PC-9 (cell line): ENCODE measurements around the gene CYBA. TPM values are rescaled to one million over a fixed set of nuclear protein-coding genes. Genes with fewer than 3 reads are reported as not detected.

Experiments
- Bru-seq: library from RNA; stranded (reverse); fragments of 400-500 nt; gene quantifications from one replicate; lab custom pipeline; 2021; lab: Mats Ljungman, UMichigan
- BruChase-seq, 2 experiments: library from RNA; stranded (reverse); fragments of 400-500 nt; gene quantifications; one replicate each; lab custom pipeline; 2021; lab: Mats Ljungman, UMichigan
- BruUV-seq: library from RNA; stranded (reverse); fragments of 400-500 nt; replicated peaks from 2 replicates; lab custom pipeline; 2021; lab: Mats Ljungman, UMichigan
- CTCF ChIA-PET: fragments of 300-600 bp; sonication (Branson Sonifier 250); formaldehyde crosslinking; loops from one replicate; lab custom pipeline; 2022; ENCODE audit warnings: antibody characterized with exemption; lab: Charles Lee
- POLR2A ChIA-PET: fragments of 300-600 bp; sonication (Branson Sonifier 250); formaldehyde crosslinking; loops from one replicate; lab custom pipeline; 2022; ENCODE audit warnings: antibody characterized with exemption; ENCODE audit not compliant: unreplicated experiment; lab: Charles Lee
- DNase-seq, 2 experiments: peaks; one replicate each; pipeline versions ENCODE4 v3.0.0 to v3.0.0-alpha.2; 2015 to 2022; ENCODE audit warnings: mixed read lengths in 1 of 2
- H2AFZ ChIP-seq: fragments of 200-600 bp; sonication (generic); 2 replicates; pipeline ENCODE4 v1.8.1; 2017; ENCODE audit warnings: antibody characterized with exemption
- H3F3A ChIP-seq: fragments of 200-600 bp; sonication (generic); 2 replicates; pipeline ENCODE4 v1.8.1; 2017; ENCODE audit warnings: antibody characterized with exemption, mild to moderate bottlenecking, low read depth; ENCODE audit not compliant: insufficient read depth
- H3K27ac ChIP-seq: fragments of 200-600 bp; sonication (generic); 2 replicates; pipeline ENCODE4 v1.6.1; 2016; ENCODE audit warnings: mixed run types
- H3K27me3 ChIP-seq: fragments of 200-600 bp; sonication (generic); 2 replicates; pipeline ENCODE4 v1.6.1; 2016; ENCODE audit warnings: low read depth, mixed run types; ENCODE audit not compliant: insufficient read depth
- H3K36me3 ChIP-seq: fragments of 200-600 bp; sonication (generic); 2 replicates; pipeline ENCODE4 v1.6.1; 2016; ENCODE audit warnings: low read depth, mixed run types
- H3K4me1 ChIP-seq: fragments of 200-600 bp; sonication (generic); replicated peaks from 2 replicates; pipeline ENCODE4 v1.6.1; 2016; ENCODE audit warnings: mixed run types; ENCODE audit not compliant: insufficient read depth
- H3K4me2 ChIP-seq: fragments of 200-600 bp; sonication (generic); 2 replicates; pipeline ENCODE4 v1.6.1; 2017; ENCODE audit warnings: mixed run types
- H3K4me3 ChIP-seq: fragments of 200-600 bp; sonication (generic); 2 replicates; pipeline ENCODE4 v1.6.1; 2016; ENCODE audit warnings: mixed run types
- H3K79me2 ChIP-seq: fragments of 200-600 bp; sonication (generic); 2 replicates; pipeline ENCODE4 v1.6.1; 2017; ENCODE audit warnings: low read depth, mixed run types
- H3K9me2 ChIP-seq: fragments of 200-600 bp; sonication (generic); 2 replicates; pipeline ENCODE4 v1.8.1; 2017; ENCODE audit warnings: mild to moderate bottlenecking; ENCODE audit not compliant: insufficient read depth
- H3K9me3 ChIP-seq: fragments of 200-600 bp; sonication (generic); 2 replicates; pipeline ENCODE4 v1.8.1; 2016; ENCODE audit warnings: low read depth; ENCODE audit not compliant: insufficient read depth
- H4K20me1 ChIP-seq: fragments of 200-600 bp; sonication (generic); 2 replicates; pipeline ENCODE4 v1.8.1; 2017; ENCODE audit not compliant: insufficient read depth
- CTCF ChIP-seq: fragments of 200-600 bp; sonication (generic); conservative IDR thresholded peaks from 2 replicates; pipeline ENCODE4 v1.6.1; 2017; ENCODE audit warnings: mixed run types, antibody characterized with exemption, mild to moderate bottlenecking, moderate library complexity
- EZH2 ChIP-seq: fragments of 200-600 bp; sonication (generic); IDR thresholded peaks from 2 replicates; pipeline ENCODE4 v1.8.0; 2017; ENCODE audit warnings: antibody characterized with exemption, low read depth
- intact Hi-C: fragments of 100-400 bp; cut with micrococcal nuclease; formaldehyde crosslinking; loops from one replicate; pipeline ENCODE4 v1.10.0; 2022; ENCODE audit not compliant: unreplicated experiment
- long read RNA-seq: library from polyadenylated mRNA; stranded (forward); transcript quantifications from one replicate; pipeline ENCODE4 v2.0.0, GENCODE V29; 2022
- total RNA-seq: library from RNA; stranded (reverse); gene quantifications from 2 replicates; pipeline ENCODE4 v1.2.3, GENCODE V29; 2021

CYBA gene
- total RNA-seq (6.3 and 8.0 TPM in 2 replicates), Bru-seq, nascent RNA (percentile 47 among the genes with signal in this experiment), BruChase-seq, experiment 1, labeled RNA remaining after a 2-hour chase (percentile 53 among the genes with signal in this experiment), BruChase-seq, experiment 2, labeled RNA remaining after a 6-hour chase (percentile 72 among the genes with signal in this experiment)
- long read RNA-seq, partial matches to known transcripts, result 2 of 3 reads
- long read RNA-seq, other reads (novel, unspliced or antisense), result 1 of 3 reads

- no TSS peak for BruUV-seq
- POLR2A ChIA-PET, result no interaction called here
- H3K9me3 ChIP-seq, result no peaks in the 10 kb centered on the region
- intact Hi-C loops, result no loop called here
- H2AFZ ChIP-seq, result no peak within 1 kb of the TSS
- no peaks in the 10 kb centered on the region for H3K36me3 ChIP-seq
- DNase-seq, result no peak
- H3K9me2 ChIP-seq, result no peaks in the 10 kb centered on the region
- peaks cover 8% of the 10 kb centered on the region; the same call in 1 of the 2 replicates for H3K27me3 ChIP-seq
- H3K4me2 ChIP-seq, result peak within 1 kb of the TSS; percentile 74
- H3K27ac ChIP-seq, result peak within 1 kb of the TSS; percentile 63
- TF ChIP-seq EZH2, result no peak
- TF ChIP-seq CTCF, result no peak
- CTCF ChIA-PET, result interaction anchor here (0.6 kb wide), 1 partner anchor 894 kb away, joined by 3 read pairs; no protein-coding TSS in a partner anchor
- H3K4me1 ChIP-seq, result no peaks in the 10 kb centered on the region
- no peaks in the 10 kb centered on the region for H3K79me2 ChIP-seq
- peak within 1 kb of the TSS; percentile 58; the same call in 1 of the 2 replicates for H3K4me3 ChIP-seq
- H3F3A ChIP-seq, result peaks cover 18% of the 10 kb centered on the region; the same call in 1 of the 2 replicates
- peaks cover 12% of the 10 kb centered on the region for H4K20me1 ChIP-seq
Measured at GRCh38 chr16:88650749-88651275, at the start of gene CYBA. Gene CYBA (minus strand): TSS chr16:88651053. CDS start chr16:88651013, 40 bp downstream.

GRCh38 chr16:88700322-88700635 lies 49.4 kb upstream of the CYBA start:
- no peaks in the 10 kb centered on the region for H3F3A ChIP-seq
- CTCF ChIA-PET, result interaction anchor here (0.7 kb wide), 1 partner anchor 43 kb away, joined by 4 read pairs; no protein-coding TSS in a partner anchor
- intact Hi-C loops, result no loop called here
- no peak for DNase-seq
- H3K4me2 ChIP-seq, result no peak overlapping the region
- peaks cover 6% of the 10 kb centered on the region; the same call in 1 of the 2 replicates for H4K20me1 ChIP-seq
- H3K27ac ChIP-seq, result no peak overlapping the region
- no peaks in the 10 kb centered on the region for H3K36me3 ChIP-seq
- H3K4me1 ChIP-seq, result peaks cover 9% of the 10 kb centered on the region
- POLR2A ChIA-PET, result no interaction called here
- H3K79me2 ChIP-seq, result 0 out of 2 replicates have a peak, but pooled peaks cover 4% of the 10 kb centered on the region
- H3K4me3 ChIP-seq, result no peak overlapping the region
- no peak overlapping the region for H2AFZ ChIP-seq
- no peaks in the 10 kb centered on the region for H3K27me3 ChIP-seq
- no TSS peak for BruUV-seq
- no peaks in the 10 kb centered on the region for H3K9me3 ChIP-seq
- no peaks in the 10 kb centered on the region for H3K9me2 ChIP-seq
- no peak for TF ChIP-seq EZH2
- TF ChIP-seq CTCF, result no peak

- no TSS peak for BruUV-seq
- TF ChIP-seq CTCF, result no peak
- TF ChIP-seq EZH2, result no peak
- no peak overlapping the region for H3K4me3 ChIP-seq
- no peaks in the 10 kb centered on the region for H3K79me2 ChIP-seq
- no peaks in the 10 kb centered on the region for H3K9me3 ChIP-seq
- H3K27ac ChIP-seq, result no peak overlapping the region
- no peaks in the 10 kb centered on the region for H3F3A ChIP-seq
- H3K4me1 ChIP-seq, result no peaks in the 10 kb centered on the region
- H3K9me2 ChIP-seq, result no peaks in the 10 kb centered on the region
- POLR2A ChIA-PET, result no interaction called here
- no peak overlapping the region for H3K4me2 ChIP-seq
- H3K36me3 ChIP-seq, result no peaks in the 10 kb centered on the region
- intact Hi-C loops, result no loop called here
- no peak overlapping the region for H2AFZ ChIP-seq
- DNase-seq, result no peak
- peaks cover 4% of the 10 kb centered on the region; the same call in 1 of the 2 replicates for H4K20me1 ChIP-seq
- no peaks in the 10 kb centered on the region for H3K27me3 ChIP-seq
- CTCF ChIA-PET, result no interaction called here
Measured at GRCh38 chr16:88699180-88699579, 48.3 kb upstream of the CYBA start.
